Measurements from ENCODE around the gene CDK6. TPM values are rescaled to one million over a fixed set of nuclear protein-coding genes. Genes with fewer than 3 reads are reported as not detected.

CDK6 gene
- total RNA-seq, 4 donors from 2014 or later = 19.7 to 51.1 (median 33.8) TPM

DNA sequence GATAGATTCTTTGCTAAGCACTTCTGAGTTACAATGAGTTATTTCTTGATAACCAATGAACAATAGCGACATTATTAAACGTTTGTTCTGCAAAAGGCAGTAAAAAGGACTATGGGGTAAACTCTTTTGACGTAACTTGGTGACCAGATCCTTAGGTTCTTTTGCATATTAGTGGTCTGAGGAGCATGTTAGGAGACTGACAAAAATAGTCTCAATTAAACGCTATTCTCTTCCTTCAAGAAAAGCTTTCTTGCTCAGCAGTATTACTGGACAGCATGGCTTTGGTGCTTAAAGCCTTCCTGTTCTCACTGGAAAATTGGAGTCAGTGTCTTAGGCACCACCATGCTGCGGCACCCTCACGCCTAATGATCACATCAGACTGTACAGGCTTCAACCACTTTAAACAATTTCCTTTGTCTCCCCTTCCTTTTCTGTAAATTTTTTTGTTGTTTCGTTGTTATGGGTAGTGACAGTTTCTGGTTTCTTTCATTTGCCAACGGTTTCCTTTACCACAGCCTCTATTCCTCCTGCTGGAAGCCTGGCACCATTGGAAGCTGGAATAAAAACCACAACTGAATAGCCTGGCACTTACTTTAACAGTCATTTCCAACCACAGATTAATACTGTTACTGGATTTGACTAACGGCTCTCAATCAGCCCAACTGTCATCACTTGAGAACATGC lies 197.0 kb downstream of the CDK6 start:
- 65 to 79% methylated on average over 7 to 9 of the region's 9 CpGs for WGBS, 2 donors (ENCODE audit: low coverage in 1 of 2)

GRCh38 chr7:92636018-92636560 lies 200.3 kb downstream of the CDK6 start:
- H3K36me3 ChIP-seq = no peaks in the 10 kb centered on the region
- H3K27ac ChIP-seq = peak overlapping the region in 1 of 4 donors; percentile 75
- H3K27me3 ChIP-seq = no peaks in the 10 kb centered on the region
- H3K4me1 ChIP-seq = peaks cover 15 to 41% (median 20%) of the 10 kb centered on the region in 3 donors
- H3K9me3 ChIP-seq = no peaks in the 10 kb centered on the region
- ATAC-seq = no peak
- no peak for TF ChIP-seq POLR2A (IDR thresholded peaks at IDR 0.05)
- TF ChIP-seq POLR2AphosphoS5 (IDR thresholded peaks at IDR 0.05) = no peak
- TF ChIP-seq EP300 (IDR thresholded peaks at IDR 0.05) = no peak
- no peak overlapping the region for H3K4me3 ChIP-seq
- 88 to 90% methylated on average over 3 to 4 of the region's 5 CpGs for WGBS, 2 donors (ENCODE audit: low coverage in 1 of 2)

More for the DNA sequence above, 197.0 kb downstream of the CDK6 start:
- Histone ChIP-seq H3K27me3 (no peaks in the 10 kb centered on the region), H3K4me1 (peaks cover 7 to 25% (median 9%) of the 10 kb centered on the region in 3 donors), H3K9me3 (no peaks in the 10 kb centered on the region), H3K27ac (no peak overlapping the region), H3K36me3 (no peaks in the 10 kb centered on the region), H3K4me3 (no peak overlapping the region)
- no peak for TF ChIP-seq CTCF (IDR thresholded peaks at IDR 0.05)
- TF ChIP-seq POLR2A (IDR thresholded peaks at IDR 0.05) = no peak
- TF ChIP-seq EP300 (IDR thresholded peaks at IDR 0.05) = no peak
- no peak for TF ChIP-seq POLR2AphosphoS5 (IDR thresholded peaks at IDR 0.05)
- ATAC-seq = no peak

GRCh38 chr7:92635538-92635937 lies 200.8 kb downstream of the CDK6 start:
- WGBS, 2 donors (ENCODE audit: low coverage in 1 of 2) = 45 to 56% methylated on average over 4 of the region's 4 CpGs
- Histone ChIP-seq H3K36me3 (no peaks in the 10 kb centered on the region), H3K4me1 (peaks cover 15 to 41% (median 20%) of the 10 kb centered on the region in 3 donors), H3K27me3 (no peaks in the 10 kb centered on the region), H3K4me3 (no peak overlapping the region), H3K9me3 (no peaks in the 10 kb centered on the region), H3K27ac (peak overlapping the region; percentile 59 to 75 (median 72))
- ATAC-seq = no peak
- no peak for TF ChIP-seq POLR2A (IDR thresholded peaks at IDR 0.05)
- TF ChIP-seq EP300 (IDR thresholded peaks at IDR 0.05) = no peak
- TF ChIP-seq POLR2AphosphoS5 (IDR thresholded peaks at IDR 0.05) = no peak
- no peak for TF ChIP-seq CTCF (IDR thresholded peaks at IDR 0.05)

GRCh38 chr7:92634924-92635519 lies 201.4 kb downstream of the CDK6 start:
- Histone ChIP-seq H3K9me3 (no peaks in the 10 kb centered on the region), H3K27ac (peak overlapping the region; percentile 59 to 75 (median 72)), H3K36me3 (no peaks in the 10 kb centered on the region), H3K4me3 (no peak overlapping the region), H3K27me3 (no peaks in the 10 kb centered on the region), H3K4me1 (peaks cover 15 to 41% (median 20%) of the 10 kb centered on the region in 3 donors)
- WGBS, 2 donors (ENCODE audit: low coverage in 1 of 2) = 11 to 17% methylated on average over 4 of the region's 4 CpGs
- no peak for ATAC-seq
- TF ChIP-seq POLR2A (IDR thresholded peaks at IDR 0.05) (no peak), POLR2AphosphoS5 (IDR thresholded peaks at IDR 0.05) (peak; percentile 53)

- no peak for ATAC-seq
- Histone ChIP-seq H3K4me1 (peaks cover 15 to 41% (median 20%) of the 10 kb centered on the region in 3 donors), H3K9me3 (no peaks in the 10 kb centered on the region), H3K27me3 (no peaks in the 10 kb centered on the region), H3K4me3 (no peak overlapping the region), H3K27ac (peak overlapping the region; percentile 71 to 76 (median 74)), H3K36me3 (no peaks in the 10 kb centered on the region)
- TF ChIP-seq POLR2A (IDR thresholded peaks at IDR 0.05) (no peak), POLR2AphosphoS5 (IDR thresholded peaks at IDR 0.05) (no peak), CTCF (IDR thresholded peaks at IDR 0.05) (no peak), EP300 (IDR thresholded peaks at IDR 0.05) (no peak)
- WGBS, 2 donors (ENCODE audit: low coverage in 1 of 2) = 33 to 86% methylated on average over 1 of the region's 1 CpG
Measured at GRCh38 chr7:92634205-92634604, 202.2 kb downstream of the CDK6 start.

Measured in gastroesophageal sphincter (tissue), 4 donors.